Stomach (tissue), 4 donors: ENCODE data around the gene TDG.

Experiments
- CTCF ChIP-seq, 7 experiments: fragments of 450-650 bp in 4 of 7; fragments of 200-600 bp in 3 of 7; sonication (generic) in 3 of 7; IDR thresholded peaks; one replicate each; pipeline ENCODE4 v1.5.1; 2016 to 2019; ENCODE audit warnings: antibody characterized with exemption in 7 of 7, control low read depth in 2 of 7, mild to moderate bottlenecking in 1 of 7
- EP300 ChIP-seq: sonication (generic); formaldehyde crosslinking; IDR thresholded peaks from one replicate; pipeline ENCODE4 v1.6.1; 2017; ENCODE audit warnings: antibody characterized with exemption
- POLR2AphosphoS5 ChIP-seq, 3 donors: sonication (generic); formaldehyde crosslinking; IDR thresholded peaks; one replicate each; pipeline ENCODE4 v1.6.1; 2016; ENCODE audit warnings: antibody characterized with exemption in 3 of 3

- TF ChIP-seq POLR2AphosphoS5 (IDR thresholded peaks at IDR 0.05) (no peak), CTCF (IDR thresholded peaks at IDR 0.05) (no peak), EP300 (no peak)
Measured at GRCh38 chr12:104006929-104007328, 41.3 kb downstream of the TDG start.
